ENCODE data around the gene GABRG3.

Gene GABRG3

DNA sequence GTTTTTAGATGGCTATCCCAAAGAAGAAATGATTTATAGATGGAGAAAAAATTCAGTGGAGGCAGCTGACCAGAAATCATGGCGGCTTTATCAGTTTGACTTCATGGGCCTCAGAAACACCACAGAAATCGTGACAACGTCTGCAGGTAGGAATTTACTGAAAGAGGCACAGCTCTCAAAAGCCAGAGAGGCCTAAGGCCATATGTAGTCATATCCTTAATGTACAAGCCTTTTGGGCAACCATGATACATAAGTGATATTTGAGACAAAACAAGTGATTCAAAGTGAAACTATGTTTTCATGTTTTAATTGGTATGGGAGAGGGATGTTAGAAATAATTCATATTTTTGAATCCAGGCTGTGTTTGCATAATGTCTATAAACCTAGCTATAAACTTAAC, 509.7 kb downstream of the GABRG3 start:
- no peak for DNase-seq

DNA sequence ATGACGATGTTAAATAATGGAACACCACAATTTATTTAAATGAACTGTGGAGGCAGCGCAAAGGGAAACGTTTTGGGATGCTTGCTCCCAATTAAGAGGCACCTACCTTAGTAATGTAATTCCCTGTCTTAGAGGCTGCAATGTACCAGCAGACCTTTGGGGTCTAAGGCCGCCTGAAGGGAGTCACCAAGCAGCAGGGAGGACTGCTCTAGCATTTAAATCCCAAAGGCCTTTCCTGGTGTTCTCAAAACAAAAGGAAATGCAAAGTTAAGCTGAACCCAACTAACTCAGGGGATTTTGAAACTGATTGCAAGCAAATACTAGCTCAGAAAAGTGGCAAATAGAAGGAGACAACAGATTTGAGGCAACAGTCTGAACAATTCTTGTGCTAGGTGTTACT, 510.8 kb downstream of the GABRG3 start:
- no peak for DNase-seq

DNA sequence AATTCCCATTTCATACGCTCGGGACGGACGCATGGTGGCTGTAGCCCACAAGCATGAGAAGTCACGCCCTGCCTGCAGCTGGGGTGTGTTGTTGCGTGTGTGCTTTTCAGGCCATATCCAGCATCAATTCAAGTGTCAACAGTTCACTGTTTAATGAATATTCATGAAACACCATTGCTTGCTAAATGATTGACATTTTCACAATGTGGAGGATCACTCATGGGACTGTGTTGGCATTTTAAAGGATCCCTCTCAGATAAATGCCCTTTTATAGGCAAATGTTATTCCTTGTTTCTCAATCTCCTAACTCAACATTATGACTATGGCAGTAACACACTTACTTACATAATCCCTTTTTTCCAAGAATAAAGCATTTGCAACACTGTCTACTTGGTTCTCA, 511.3 kb downstream of the GABRG3 start:
- no peak for DNase-seq

DNA sequence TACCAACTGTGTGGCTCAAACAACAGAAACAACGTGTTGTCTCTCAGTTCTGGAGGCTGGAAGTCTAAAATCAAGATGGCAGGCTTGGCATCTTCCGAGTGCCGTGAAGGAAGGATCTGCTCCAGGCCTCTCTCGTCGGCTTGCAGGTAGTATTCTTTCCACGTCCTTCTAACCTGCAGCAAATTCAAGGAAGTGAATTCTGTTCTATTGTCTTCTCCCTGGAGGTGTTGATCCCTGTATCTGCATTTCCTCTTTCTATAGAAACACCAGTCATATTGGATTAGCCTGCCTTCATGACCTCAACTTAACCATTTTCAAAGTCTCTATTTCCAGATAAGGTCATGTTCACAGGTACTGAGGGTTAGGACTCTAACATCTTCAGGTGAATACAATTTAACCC, 512.1 kb downstream of the GABRG3 start:
- DNase-seq, result no peak

DNA sequence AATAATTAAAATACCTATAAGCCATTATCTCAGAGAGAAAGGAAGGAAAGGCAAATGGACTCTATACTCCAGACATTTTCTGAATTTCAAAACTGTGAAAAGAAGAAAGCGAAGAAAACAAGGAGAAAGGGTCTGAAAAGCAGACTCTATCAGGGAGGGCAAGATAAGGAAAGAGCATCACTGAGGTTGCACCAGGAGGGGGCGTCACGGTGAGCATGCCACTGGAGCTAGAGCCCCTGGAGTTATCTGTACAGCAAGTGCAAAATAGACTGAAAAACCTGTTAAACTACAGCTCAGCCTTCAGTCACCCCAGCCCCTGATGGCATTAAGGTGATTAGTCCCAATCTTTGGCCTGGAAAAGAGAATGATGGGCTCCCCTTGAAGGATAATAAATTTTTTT, 514.3 kb downstream of the GABRG3 start:
- no peak for DNase-seq

DNA sequence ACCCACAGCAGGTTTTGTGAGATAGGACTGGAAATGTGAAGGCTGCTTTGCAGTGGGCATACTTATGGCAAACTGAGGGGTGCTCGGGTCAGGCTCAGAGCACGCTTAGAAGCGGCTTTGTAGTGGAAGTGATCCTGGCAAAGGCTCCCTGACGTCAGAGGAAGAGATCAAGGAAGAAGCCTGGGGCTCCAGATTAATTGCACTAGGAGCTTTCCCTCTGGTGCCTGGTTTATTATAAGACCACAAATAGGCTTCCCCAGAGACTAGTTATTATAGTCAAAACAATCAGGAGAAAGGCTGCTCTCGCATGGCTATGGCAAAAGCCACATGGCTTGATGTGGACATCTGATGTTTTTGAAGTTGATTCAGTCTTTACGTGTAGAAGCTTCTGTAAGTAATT, 515.1 kb downstream of the GABRG3 start:
- no peak for DNase-seq

DNA sequence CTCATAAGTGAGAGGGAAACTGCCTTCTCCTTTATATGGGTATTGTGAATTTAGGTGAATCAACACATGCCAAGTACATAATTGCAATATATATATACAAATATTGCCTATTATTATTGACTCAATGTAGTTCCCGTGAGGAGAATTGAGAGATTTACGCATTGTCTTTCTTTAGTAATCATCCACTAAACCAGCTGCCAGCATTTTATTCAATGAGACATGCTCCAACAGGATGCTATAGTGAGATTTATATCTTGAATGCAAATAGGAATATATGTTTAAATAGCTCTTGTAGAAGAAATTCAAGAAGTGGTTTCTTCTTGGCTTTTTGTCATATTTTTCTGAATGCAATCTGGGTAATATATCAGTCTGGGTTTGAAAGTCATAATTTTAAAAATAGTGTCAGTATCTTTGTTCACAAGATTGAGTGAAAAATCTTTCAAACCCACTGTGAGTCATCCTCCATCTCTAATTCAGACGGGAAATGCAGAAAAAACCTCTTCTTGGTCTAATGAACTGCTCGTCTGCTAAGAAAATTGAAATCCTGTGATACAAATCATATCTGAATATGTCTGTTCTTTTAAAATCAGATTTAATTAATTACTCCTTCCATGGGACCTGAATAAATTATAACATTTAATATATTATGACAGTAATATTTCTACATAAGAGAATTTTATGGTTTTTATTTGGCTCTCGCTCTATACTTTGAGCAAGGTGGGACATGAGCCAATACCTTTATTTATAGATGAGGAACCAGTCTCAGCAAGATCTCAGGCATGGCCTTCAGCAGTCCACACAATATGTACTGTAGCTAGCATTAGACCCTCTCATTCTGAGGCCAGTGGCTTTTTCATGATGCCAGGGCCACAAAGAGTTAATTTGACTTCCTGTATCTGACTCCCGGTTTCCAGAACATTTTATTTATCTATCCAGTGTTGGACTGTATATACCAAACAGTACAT, 516.0 kb downstream of the GABRG3 start:
- DNase-seq, result no peak

DNA sequence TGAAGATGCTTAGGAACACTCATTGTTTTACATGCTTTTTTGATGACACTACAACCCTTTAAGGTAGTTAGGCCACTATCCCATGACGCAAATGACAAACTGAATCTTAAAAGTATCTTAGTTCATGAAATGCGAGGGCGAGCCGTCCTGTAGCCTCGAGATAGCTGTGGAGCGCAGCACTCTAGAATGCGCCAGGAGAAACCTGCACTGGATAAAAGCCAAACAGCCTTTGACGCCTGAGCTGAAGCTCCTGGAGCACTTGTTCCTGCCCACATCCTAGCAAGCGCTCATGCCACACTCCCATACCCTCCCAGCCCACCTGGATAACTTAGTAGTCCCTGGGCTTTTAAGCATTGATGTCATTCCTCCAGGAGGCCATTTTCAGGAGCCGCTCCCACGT, 516.9 kb downstream of the GABRG3 start:
- DNase-seq, result no peak

DNA sequence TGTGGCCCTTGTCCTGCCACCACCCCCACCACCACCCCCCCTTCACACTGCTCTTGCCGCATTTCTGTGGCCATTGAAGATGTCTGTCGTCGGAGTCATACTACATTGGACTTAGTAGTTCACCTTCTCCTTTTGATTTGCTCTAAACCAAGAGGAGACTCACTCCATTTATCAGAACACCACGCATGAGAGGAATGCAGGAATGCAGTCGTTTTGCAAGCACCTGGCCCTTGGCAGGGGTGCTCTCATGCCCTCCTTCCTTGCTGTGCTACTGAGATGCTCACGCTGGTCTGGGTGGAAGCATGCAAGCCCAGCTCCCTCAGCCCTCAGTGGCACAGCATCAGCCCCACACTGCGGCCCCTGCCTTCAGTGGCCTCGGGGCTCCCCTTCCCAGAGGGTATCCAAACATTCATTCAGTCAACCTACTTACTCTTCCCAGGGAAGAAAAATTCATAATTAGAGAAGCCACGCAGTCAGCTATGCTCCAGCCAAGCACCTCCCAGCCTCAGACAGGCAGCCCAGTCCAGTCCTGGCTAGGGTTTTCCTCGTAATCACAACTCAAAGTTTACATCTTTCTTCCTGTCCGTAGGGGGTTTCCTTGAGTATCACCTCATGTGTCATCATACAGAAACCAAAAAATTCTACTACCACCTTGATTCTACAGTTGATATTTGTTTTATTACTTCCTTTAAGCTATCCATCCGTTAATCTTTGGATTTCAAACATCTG, 520.0 kb downstream of the GABRG3 start:
- no peak for DNase-seq

DNA sequence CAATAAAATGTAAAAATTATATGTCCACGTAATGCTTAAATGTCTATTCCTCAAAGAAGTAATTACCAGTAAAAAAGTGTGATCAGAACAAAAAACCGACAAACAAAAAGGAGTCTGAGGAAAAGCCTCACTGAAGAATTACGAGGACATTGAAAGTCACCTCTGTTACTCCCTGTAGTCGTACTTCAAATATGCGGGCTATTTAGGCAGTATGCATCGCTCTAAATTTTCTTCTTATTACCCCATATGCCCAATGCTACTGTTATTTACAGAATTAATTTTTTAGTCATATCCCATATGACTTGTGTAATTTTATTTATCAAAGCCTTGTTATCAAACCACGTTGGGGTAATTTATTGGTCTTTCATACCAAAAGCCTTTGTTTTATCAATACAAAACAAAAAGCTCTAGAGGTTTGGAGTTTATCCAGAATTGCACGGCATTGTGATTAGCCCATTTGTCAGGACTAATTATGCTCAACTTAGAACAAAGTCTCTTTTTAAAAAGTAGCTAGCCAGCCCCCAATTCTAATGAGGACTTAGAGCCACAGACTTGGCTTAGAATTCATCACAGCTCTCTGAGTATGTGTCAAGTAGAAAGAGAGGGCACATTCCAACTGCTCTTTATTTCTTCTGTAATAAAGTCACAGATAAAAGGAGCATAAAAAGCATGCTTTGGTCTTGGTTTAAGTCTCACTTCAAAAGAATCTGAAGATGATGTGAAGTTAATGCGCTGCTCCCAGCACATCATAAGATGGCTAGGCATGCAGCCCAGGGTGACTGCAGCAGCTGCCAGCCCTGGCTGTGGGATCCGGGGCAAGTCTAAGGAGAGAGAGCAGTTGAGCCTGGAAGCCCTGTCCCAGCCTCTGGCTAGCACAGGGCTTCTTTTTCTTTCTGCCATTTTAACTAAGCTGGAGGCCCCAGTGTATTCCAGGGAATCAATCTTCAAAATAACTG, 521.0 kb downstream of the GABRG3 start:
- no peak for DNase-seq

DNA sequence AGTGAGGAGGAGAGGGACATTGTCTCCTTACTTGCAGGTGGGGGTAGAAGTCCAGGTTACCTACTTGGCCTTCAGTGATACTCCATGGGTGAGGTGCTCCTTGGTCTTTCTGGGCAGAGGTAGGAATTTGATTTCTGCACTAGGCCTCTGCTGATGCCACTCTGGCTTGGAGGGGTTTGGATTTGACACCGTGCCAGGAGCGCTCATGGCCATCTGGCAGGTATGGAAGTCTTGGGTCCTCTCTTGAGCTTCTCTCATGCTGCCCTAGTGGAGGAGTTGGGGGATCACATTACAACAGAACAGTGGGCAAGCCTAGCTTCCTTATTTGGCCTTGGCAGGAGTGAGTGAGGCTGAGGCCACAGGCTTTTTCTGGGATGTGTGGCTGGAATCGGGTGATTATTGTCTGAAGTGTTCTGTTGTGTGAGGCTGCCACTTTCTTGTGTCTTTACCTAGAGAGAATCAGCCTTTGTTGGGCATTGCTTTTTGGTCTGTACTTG, 525.0 kb downstream of the GABRG3 start:
- no peak for DNase-seq

DNA sequence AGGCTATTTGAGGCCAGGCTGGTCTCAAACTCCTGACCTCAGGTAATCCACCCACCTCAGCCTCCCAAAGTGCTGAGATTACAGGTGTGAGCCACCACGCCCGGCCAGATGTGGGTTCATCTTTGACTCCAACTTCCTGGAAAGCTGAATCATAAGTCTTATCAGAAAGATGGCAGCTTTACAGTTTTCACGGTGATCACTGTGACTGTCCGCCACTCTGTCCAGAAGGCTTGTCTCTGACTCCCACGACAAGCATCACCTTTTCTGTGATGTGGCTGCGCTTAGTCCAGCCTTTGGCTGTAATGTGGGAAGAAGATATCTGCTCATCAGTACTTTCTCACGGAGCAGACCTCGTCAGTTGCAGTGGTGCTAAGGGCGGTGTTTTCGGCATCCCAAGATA, 527.7 kb downstream of the GABRG3 start:
- DNase-seq, result no peak

DNA sequence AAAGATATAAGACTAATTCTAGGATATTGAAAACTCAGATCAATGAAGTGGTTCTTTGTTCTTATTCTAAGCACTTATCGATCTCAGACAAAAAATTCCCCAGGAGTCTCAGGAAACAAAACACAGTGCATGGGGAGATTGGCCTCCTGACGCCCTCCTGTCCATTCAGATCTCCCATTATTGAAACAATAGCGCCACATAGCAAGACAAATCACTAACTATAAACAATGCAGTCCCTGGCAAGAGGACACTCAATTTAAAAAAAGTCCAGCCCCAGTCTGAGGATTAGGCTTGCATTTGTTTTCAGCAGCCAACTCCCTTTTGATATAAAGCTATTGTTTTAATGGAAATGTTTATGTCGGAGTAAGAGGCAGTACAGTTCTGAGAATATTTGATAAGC, 528.2 kb downstream of the GABRG3 start:
- DNase-seq, result no peak

DNA sequence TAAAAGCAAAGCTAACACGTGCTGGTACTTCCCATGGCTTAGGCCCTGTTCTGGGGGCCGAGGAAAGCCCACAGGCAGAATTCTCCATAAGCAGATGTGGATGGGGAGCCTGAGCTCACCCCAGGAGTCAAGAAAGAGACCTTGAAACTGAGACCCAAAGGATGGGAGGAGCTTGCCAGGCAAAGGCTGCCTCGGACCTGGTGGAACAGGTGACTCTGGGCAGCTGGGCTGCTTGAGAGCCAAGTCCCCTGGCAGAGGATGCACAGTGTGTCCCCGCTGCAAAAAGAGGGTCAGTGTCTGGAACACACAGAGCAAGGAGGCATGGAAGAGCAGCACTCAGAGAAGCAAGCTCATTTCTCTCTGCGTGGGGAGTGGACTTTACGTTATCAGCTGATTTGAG, 528.7 kb downstream of the GABRG3 start:
- no peak for DNase-seq

DNA sequence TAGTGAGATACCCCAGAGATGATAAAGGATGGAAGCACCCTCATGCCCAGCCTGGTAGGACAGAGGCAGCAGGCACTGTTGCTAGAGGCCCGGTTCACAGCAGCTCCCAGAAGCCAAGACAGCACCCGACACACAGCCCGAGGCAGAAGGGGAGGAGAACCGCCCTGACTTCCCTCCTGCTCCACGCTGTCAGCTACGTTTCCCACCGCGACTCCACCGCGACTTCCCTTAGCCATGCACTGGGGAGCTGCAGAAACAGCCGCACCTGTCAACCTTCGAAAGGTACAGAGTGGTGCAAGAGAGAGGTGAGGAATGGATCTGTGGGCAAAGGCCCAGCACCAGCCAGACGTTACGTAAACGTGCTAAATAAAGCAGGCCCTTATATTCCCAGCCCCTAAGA, 529.2 kb downstream of the GABRG3 start:
- no peak for DNase-seq

DNA sequence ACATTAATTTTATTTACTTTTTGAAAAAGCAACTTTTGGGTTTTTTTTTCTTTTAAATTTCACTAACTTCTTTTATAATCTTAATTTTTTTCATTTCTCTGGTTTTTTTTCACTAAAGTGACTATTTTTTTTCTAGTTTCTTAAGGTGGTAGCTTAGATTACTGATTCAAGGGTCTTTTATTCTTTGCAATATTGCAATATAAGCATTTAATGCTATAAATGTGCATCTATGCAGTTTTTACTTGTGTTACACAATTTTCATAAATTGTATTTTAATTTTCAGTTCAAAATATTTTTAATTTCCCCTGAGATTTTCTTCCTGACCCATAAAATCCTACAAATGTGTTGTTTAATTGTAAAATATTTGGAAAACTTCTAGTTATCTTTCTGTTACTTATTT, 535.8 kb downstream of the GABRG3 start:
- no peak for DNase-seq

DNA sequence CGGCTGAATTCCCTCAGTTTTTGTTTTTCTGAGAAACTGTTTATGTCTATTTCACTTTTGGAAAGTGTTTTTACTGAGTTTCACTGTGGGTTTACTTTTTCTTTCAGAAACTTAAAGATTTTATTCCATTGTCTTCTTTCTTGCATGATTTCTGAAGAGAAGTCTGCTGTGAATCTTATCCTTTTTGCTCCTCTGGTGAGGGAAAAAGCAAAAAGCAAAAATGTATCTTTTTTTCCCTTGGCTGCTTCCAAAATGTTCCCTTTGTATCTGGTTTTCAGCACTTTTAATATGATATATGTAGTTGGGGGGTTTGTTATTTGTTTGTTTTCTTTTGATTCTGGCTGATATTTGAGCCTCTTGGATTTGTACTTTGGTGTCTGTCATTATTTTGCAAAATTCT, 538.0 kb downstream of the GABRG3 start:
- no peak for DNase-seq

DNA sequence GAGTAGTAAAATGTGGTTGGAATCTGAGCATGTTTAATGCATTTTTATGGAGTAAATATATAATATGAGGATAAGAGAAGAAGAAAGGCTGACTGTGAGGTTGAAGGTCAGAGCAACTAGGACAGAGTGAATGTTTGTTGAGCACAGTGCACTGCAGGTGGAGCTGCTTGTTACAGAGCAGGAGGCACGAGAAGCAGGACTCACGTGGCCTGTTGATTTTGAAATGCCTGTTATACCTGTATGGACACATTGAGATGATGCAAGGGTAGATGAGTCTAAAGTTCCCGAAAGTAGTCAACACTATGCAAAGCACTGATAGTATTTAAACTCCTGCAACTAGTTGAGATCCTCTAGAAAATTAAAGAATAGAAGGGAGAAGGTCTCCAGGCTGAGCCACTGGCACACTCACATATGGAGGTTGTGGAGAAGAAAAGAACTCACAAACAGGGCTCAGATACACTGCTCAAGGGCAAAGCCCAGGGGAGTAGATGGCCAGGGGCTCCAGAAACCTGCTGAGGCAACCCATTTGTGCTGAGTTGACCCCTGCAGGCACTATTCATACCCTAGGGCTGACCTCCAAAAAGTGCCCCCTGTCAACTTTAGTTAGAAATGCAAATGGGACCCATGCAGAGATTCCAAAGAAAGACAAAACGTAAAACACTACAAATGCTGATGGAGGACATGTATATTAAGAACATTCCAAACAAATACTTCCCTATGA, 541.5 kb downstream of the GABRG3 start:
- DNase-seq, result no peak

DNA sequence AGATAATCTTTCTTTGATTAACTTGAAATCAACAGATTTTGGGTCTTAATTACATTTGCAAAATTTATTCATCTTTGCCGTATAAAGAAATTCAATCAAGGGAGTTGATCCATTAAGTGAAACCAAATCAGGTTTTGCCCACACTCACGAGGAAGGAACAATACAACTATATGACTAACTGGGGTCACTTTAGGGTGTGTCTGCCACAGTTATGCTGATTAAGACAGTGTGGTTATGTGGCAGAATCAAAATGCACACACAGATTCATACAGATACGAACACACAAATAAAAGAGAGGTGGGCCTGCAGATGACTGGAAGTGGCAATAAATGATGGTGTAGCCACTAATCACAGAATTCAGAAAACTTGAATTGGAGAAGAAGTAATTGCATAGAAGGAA, 543.5 kb downstream of the GABRG3 start:
- DNase-seq, result no peak

DNA sequence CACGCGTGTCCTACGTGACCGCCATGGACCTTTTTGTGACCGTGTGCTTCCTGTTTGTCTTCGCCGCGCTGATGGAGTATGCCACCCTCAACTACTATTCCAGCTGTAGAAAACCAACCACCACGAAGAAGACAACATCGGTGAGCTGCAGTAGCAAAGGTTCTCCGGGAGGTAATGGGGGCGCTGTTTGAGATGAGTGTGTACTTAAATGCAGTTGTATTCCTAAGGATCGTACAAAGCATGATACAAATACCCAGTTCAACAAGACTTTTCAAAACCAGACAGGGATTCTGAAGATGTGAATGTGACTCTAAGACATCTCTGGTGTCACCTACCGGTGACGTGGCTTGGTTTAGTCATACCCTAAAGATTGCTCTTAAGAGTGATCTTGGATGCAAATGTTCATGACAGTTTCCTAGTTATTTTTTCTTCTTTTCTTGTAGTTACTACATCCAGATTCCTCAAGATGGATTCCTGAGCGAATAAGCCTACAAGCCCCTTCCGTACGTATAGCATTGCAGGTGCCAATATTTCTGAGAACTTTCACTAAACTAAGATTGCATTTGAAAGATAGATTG, 556.6 kb downstream of the GABRG3 start:
- no peak for DNase-seq

DNA sequence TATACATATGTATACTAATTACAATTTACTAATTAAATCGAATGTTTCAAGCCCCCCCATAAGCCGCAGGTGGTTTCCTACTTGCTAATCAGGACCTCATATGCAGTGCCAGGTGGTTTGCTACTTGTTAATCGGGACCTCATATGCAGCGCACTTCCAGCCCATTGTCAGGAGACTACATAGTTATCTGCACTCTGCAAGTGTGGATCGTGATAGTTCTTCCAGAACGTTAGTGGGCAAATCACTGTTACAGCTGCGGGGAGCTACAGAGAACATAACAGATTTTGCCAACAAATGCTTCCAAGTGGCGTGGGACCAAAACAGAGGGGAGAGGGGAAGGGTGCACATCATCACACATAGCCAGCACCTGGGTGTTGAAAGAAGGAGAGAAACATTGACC, 558.4 kb downstream of the GABRG3 start:
- no peak for DNase-seq

DNA sequence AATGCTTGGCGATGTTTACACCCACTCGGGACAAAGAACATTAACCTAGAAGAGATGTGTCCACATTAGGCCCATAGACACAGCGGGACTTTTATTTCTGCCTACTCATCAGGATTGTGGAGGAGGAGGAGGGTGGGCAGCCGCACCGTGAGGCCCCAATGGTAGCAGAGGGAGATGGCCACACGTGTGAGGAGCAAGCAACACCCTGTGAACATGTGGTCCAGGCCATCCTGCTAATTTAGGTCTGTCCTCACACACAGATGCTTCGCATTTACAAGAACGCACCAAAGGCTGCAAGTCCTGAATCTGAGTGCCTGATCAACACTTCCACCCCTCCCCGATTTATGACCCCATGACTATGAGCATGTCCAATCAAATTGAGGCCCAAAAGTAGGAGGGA, 560.0 kb downstream of the GABRG3 start:
- no peak for DNase-seq
